SK-N-SH (cell line): ENCODE measurements around the gene SLC16A12.

Experiments
- EP300 ChIP-seq, 2 experiments: IDR thresholded peaks; 2 replicates each; pipeline versions ENCODE4 v1.4.0 to v1.6.1; 2012; ENCODE audit warnings: borderline replicate concordance in 1 of 2, low read depth in 1 of 2, low read length in 1 of 2
- EZH2phosphoT487 ChIP-seq: fragments of 200-600 bp; sonication (generic); IDR thresholded peaks from 2 replicates; pipeline ENCODE4 v1.6.1; 2017; ENCODE audit warnings: low read depth, mixed run types, mild to moderate bottlenecking, antibody characterized with exemption, moderate library complexity, borderline replicate concordance
- FOSL2 ChIP-seq: IDR thresholded peaks from 2 replicates; pipeline ENCODE4 v1.4.0; 2012; ENCODE audit warnings: low read depth, mild to moderate bottlenecking, moderate library complexity, borderline replicate concordance
- POLR2AphosphoS5 ChIP-seq: IDR thresholded peaks from 2 replicates; pipeline ENCODE4 v1.6.1; 2012; ENCODE audit warnings: low read depth, low read length
- RCOR1 ChIP-seq: fragments of 150-350 bp; IDR thresholded peaks from 2 replicates; pipeline ENCODE4 v1.6.1; 2017; ENCODE audit warnings: antibody characterized with exemption, low read length
- RXRA ChIP-seq: IDR thresholded peaks from 2 replicates; pipeline ENCODE4 v1.4.0; 2012; ENCODE audit warnings: low read depth, mild to moderate bottlenecking, borderline replicate concordance
- SMC3 ChIP-seq: IDR thresholded peaks from 2 replicates; pipeline ENCODE4 v1.6.1; 2012; ENCODE audit warnings: low read depth, low read length, improper control_type of control experiment
- TF ChIP-seq, protein P1 (sequence below): IDR thresholded peaks from 2 replicates; pipeline ENCODE4 v1.4.0; 2012; ENCODE audit warnings: low read depth
- TF ChIP-seq, protein P2 (sequence below): fragments of 200-600 bp; sonication (generic); IDR thresholded peaks from 2 replicates; pipeline ENCODE4 v1.6.1; 2017; ENCODE audit warnings: antibody characterized with exemption, mild to moderate bottlenecking, moderate library complexity
- TF ChIP-seq, protein P3 (sequence below): IDR thresholded peaks from 2 replicates; pipeline ENCODE4; 2012

DNA sequence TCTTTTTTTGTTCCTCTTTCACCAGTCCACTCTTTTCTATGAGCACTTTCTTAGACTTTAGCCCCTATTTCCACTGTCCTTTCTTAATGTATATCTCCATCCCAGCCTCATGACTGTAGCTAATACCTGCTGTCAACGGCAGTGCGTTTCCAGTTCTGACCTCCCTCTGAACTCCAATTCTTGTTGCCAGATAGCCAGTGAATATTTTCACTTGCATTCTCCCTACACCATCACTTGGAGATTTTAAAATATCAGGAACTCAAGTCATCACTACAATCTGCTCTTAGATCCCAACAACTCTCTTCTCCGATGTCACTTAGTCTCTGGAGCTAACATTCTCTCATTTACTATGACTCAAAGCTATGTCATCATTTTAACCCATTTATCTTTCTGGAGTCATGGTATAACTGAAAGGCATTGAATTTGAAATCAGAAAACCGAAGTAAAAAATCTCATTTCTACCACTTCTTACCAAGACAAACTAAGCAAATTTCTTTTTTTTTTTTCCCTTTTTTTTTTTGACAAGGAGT is 5.1 kb upstream of the SLC16A12 start:
- TF ChIP-seq POLR2AphosphoS5 = no peak
- peak in 1 of 2 experiments; percentile 39; a peak in 1 of 4 replicates for TF ChIP-seq EP300 (IDR thresholded peaks at IDR 0.05; ENCODE audit: borderline replicate concordance in 1 of 2, low read depth in 1 of 2, low read length in 1 of 2)
- peak; percentile 61; the same call in 1 of the 2 replicates for TF ChIP-seq RXRA
- no peak for TF ChIP-seq SMC3
- TF ChIP-seq, protein P1, sequence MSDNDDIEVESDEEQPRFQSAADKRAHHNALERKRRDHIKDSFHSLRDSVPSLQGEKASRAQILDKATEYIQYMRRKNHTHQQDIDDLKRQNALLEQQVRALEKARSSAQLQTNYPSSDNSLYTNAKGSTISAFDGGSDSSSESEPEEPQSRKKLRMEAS = no peak
- TF ChIP-seq, protein P2, sequence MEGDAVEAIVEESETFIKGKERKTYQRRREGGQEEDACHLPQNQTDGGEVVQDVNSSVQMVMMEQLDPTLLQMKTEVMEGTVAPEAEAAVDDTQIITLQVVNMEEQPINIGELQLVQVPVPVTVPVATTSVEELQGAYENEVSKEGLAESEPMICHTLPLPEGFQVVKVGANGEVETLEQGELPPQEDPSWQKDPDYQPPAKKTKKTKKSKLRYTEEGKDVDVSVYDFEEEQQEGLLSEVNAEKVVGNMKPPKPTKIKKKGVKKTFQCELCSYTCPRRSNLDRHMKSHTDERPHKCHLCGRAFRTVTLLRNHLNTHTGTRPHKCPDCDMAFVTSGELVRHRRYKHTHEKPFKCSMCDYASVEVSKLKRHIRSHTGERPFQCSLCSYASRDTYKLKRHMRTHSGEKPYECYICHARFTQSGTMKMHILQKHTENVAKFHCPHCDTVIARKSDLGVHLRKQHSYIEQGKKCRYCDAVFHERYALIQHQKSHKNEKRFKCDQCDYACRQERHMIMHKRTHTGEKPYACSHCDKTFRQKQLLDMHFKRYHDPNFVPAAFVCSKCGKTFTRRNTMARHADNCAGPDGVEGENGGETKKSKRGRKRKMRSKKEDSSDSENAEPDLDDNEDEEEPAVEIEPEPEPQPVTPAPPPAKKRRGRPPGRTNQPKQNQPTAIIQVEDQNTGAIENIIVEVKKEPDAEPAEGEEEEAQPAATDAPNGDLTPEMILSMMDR = no peak
- TF ChIP-seq RCOR1 = no peak
- TF ChIP-seq, protein P3, sequence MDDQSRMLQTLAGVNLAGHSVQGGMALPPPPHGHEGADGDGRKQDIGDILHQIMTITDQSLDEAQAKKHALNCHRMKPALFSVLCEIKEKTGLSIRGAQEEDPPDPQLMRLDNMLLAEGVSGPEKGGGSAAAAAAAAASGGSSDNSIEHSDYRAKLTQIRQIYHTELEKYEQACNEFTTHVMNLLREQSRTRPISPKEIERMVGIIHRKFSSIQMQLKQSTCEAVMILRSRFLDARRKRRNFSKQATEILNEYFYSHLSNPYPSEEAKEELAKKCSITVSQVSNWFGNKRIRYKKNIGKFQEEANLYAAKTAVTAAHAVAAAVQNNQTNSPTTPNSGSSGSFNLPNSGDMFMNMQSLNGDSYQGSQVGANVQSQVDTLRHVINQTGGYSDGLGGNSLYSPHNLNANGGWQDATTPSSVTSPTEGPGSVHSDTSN = peak; percentile 57; the same call in 1 of the 2 replicates
- TF ChIP-seq EZH2phosphoT487 = no peak
- TF ChIP-seq FOSL2 = peak; percentile 80; the same call in 1 of the 2 replicates
